ENCODE measurements around the gene C1QTNF6. TPM values are rescaled to one million over a fixed set of nuclear protein-coding genes. Genes with fewer than 3 reads are reported as not detected.
"Not testable (repeated sequence)": the region's sequence is repeated elsewhere in the genome, so short reads cannot be mapped to it uniquely, and the experiment has no call there.

Gene C1QTNF6
- total RNA-seq, 3 donors from 2014 or later, result 8.9 to 22.5 (median 13.3) TPM

DNA sequence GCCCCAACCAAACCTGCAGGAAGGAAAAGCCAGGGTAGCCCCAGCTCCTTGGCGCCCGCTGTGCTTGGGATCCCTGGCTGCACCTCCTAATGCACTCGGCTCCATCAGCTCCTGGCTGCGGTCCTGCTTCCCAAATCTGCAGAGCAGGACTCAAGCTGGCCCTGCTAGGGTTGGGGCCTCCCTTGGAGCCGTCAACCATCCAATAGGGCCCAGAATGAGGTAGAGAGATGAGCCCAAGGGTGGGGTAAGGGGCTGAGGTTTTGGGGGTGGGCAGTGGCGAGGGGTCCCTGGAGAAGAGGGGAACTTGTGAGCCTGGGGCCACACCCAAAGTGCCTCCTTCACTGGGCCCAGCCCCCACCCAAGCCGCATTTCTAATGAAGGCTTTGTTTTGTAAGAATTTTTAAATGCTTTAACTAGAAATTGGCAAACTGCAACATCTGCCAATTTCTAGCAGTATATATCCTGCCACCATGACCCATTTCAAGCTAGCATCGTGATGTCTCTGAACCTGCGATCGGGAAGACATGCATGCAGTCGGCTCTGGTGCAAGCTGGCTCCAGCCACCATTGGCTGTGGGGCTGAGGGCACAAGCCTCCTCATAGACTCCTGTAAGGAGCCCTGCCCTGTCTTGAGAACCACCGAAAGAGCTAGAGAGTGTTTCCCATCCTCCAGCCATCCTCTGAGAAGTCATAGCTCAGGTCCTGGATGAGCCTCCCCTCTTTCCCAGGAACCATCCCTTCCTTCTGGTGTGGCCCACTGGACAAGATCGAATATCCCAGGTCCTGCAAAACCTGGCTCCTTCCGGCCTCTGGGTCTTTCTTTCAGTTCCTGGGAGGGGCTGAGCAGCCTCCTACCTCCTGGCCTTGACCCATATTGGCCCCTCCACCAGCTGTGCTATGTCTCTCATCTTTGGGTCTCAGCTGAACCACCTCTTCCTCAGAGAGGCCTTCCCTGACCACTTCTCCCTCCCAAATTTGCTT is 15.5 kb downstream of the C1QTNF6 start:
- intact Hi-C loops (cut with DNase I, micrococcal nuclease), result no loop called here
- no peaks in the 10 kb centered on the region for H3K36me3 ChIP-seq (ENCODE audit: low read depth)
- H3K9me3 ChIP-seq, result no peaks in the 10 kb centered on the region
- no peak for ATAC-seq
- peaks cover 29% of the 10 kb centered on the region for H3K4me1 ChIP-seq (ENCODE audit: low read depth)
- H3K4me3 ChIP-seq, result no peak overlapping the region
- DNase-seq, result peak in 1 of 3 donors; percentile 41
- TF ChIP-seq, protein P1, sequence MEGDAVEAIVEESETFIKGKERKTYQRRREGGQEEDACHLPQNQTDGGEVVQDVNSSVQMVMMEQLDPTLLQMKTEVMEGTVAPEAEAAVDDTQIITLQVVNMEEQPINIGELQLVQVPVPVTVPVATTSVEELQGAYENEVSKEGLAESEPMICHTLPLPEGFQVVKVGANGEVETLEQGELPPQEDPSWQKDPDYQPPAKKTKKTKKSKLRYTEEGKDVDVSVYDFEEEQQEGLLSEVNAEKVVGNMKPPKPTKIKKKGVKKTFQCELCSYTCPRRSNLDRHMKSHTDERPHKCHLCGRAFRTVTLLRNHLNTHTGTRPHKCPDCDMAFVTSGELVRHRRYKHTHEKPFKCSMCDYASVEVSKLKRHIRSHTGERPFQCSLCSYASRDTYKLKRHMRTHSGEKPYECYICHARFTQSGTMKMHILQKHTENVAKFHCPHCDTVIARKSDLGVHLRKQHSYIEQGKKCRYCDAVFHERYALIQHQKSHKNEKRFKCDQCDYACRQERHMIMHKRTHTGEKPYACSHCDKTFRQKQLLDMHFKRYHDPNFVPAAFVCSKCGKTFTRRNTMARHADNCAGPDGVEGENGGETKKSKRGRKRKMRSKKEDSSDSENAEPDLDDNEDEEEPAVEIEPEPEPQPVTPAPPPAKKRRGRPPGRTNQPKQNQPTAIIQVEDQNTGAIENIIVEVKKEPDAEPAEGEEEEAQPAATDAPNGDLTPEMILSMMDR (IDR thresholded peaks at IDR 0.05), result no peak

DNA sequence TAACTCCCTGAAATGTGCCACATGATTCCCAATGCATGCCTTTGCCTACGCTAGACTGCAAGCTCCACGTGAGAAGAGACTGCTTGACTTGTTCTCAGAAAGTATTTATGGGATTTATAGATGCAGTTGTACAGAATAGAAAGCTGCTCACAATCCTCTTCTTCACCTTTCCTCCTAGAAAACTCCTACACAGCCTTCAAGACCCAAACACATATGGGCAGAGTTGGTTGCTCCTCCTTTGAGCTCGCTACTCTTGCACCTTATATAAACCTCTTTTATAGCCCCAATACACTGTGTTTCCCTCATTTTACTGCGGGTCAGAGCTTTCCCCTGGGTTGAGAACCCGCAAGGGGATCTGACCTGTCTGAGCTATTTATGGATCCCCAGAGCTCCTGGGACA is 16.4 kb downstream of the C1QTNF6 start:
- no peak for DNase-seq
- Histone ChIP-seq H3K4me1 (ENCODE audit: low read depth) (peaks cover 30% of the 10 kb centered on the region), H3K9me3 (no peaks in the 10 kb centered on the region), H3K4me3 (no peak overlapping the region), H3K36me3 (ENCODE audit: low read depth) (no peaks in the 10 kb centered on the region)
- ATAC-seq, result no peak
- TF ChIP-seq, protein P1 (IDR thresholded peaks at IDR 0.05), result no peak
- intact Hi-C loops (cut with DNase I, micrococcal nuclease), result no loop called here

DNA sequence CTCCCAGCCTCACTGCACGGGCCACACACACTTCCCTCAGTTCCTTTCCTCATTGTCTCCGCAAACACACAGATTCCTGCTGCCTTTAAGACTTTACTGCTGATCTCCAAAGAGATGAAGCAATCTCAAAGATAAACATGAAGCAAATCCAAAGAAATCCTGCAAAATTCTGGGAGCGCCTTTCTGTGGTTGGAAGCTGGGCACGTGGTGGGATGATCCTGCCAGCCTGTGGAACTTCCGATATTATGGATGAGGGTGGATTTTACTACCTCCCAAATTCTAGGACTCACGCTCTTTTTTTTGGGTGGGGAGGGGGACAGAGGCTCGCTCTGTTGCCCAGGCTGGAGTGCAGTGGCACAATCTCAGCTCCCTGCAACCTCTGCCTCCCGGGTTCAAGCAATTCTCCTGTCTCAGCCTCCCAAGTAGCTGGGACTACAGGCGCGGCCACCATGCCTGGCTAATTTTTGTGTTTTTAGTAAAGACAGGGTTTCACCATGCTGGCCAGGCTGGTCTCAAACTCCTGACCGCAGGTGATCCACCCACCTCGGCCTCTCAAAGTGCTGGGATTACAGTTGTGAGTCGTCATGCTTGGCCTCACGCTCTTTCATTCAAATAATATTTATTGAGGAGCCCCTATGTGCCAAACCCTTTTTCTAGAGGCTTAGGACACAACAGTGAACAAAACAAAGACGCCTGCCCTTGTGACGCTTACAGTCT is 17.2 kb downstream of the C1QTNF6 start:
- intact Hi-C loops (cut with DNase I, micrococcal nuclease); H3K9me3 ChIP-seq; ATAC-seq; H3K36me3 ChIP-seq (ENCODE audit: low read depth); H3K4me3 ChIP-seq: not testable (repeated sequence)
- peak in 1 of 3 donors; percentile 23 for DNase-seq
- peaks cover 23% of the 10 kb centered on the region for H3K4me1 ChIP-seq (ENCODE audit: low read depth)

DNA sequence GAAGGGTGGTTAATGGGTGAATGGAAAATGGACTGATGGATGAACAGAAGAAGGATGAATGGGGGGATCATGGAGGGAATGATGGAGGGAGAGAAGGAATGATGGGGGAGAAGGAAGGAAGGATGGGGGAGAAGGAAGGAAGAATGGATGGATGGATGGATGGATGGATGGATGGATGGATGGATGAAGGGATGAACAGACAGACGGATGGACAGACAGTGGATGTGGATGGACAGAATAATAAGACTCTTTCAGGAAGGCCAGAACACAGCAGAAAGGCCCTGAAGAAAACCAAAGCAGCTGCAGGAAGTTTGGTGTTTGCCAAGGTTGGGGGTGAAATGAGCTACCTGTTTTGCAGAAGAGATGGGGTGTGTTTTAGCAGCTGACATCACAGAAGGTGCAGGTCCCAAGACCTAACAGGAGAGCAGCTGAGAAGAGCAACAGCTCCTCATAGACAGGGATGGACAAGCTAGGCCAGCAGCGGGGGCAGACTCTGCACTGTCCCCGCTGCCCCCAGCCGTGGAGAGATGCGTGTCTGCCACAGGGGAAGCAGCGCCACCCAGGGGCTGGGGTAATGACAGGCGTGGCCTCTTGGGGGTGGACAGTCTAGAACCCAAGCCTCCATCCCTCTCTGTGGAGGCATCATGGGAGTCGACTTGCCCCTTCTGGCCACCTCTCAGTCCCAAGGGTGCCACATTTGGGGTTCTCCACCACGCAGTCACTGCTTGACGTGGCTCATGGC is 17.9 kb downstream of the C1QTNF6 start:
- TF ChIP-seq, protein P1 (IDR thresholded peaks at IDR 0.05), result no peak
- Histone ChIP-seq H3K36me3 (ENCODE audit: low read depth) (no peaks in the 10 kb centered on the region), H3K4me1 (ENCODE audit: low read depth) (peaks cover 21% of the 10 kb centered on the region), H3K9me3 (no peaks in the 10 kb centered on the region), H3K4me3 (no peak overlapping the region)
- ATAC-seq (no peak), DNase-seq (peak in 2 of 3 donors; percentile 31 to 58)
- intact Hi-C loops (cut with DNase I, micrococcal nuclease), result no loop called here

DNA sequence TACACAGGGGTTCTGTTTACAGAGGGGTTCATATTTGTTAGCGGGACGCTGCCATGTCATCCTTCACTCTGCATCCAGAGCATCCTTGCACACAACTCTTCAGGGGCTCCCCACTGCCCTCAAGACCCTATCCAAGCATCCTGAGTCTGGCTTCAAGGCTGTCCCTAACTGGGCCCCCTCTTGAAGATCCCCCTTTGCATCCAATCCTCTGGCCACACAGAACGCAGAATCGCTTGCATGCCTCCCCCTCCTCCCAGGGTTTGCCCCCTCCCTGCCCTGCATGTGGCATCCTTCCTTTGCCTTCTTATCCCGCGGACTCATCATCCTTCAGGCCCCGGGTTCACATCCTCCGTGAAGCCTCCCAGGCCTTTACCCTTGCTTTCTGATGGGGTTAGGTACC is 18.6 kb downstream of the C1QTNF6 start:
- TF ChIP-seq, protein P1 (IDR thresholded peaks at IDR 0.05), result no peak
- intact Hi-C loops (cut with DNase I, micrococcal nuclease), result no loop called here
- Histone ChIP-seq H3K4me3 (no peak overlapping the region), H3K9me3 (no peaks in the 10 kb centered on the region), H3K4me1 (ENCODE audit: low read depth) (peaks cover 21% of the 10 kb centered on the region), H3K36me3 (ENCODE audit: low read depth) (no peaks in the 10 kb centered on the region)
- DNase-seq, result peak in 2 of 3 donors; percentile 28 to 33
- ATAC-seq, result no peak

All from mucosa of descending colon (tissue), 3 donors.